GM21360 (cell line): ENCODE data around the gene ACTN1.

ENCODE experiments used
- ATAC-seq: cut with Tn5 transposase; IDR thresholded peaks from one replicate; pipeline ENCODE4 v1.9.1; 2021; ENCODE audit warnings: mild to moderate bottlenecking, moderate library complexity; ENCODE audit not compliant: unreplicated experiment

The ACTN1 gene

GRCh38 chr14:68921049-68921448, 58.1 kb downstream of the ACTN1 start:
- no peak for ATAC-seq

- no peak for ATAC-seq
These were observed 59.8 kb downstream of the ACTN1 start for GRCh38 chr14:68919129-68919927.

- ATAC-seq: no peak
These were observed 60.5 kb downstream of the ACTN1 start for GRCh38 chr14:68918612-68919011.

GRCh38 chr14:68916358-68916941, 62.7 kb downstream of the ACTN1 start:
- ATAC-seq: no peak

- no peak for ATAC-seq
These were observed 65.6 kb downstream of the ACTN1 start for GRCh38 chr14:68913516-68913915.

- ATAC-seq: no peak
These were observed 67.4 kb downstream of the ACTN1 start for GRCh38 chr14:68911594-68912227.

DNA sequence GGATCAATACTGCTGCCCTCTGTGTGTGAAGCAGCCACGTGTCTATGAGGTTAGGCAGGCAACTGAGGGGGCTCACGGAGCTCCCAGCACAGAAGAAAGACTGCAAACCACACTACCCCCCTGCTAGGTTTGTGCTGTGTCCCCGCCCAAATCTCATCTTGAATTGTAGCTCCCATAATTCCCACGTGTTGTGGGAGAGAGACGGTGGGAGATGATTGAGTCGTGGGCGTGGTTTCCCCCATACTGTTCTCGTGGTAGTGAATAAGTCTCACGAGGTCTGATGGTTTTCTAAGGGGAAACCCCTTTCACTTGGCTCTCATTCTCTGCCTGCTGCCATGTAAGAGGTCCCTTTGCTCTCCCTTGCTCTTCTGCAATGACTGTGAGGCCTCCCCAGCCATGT, 68.6 kb downstream of the ACTN1 start:
- ATAC-seq: no peak

GRCh38 chr14:68908803-68909202, 70.3 kb downstream of the ACTN1 start:
- ATAC-seq: no peak

GRCh38 chr14:68908201-68908600, 70.9 kb downstream of the ACTN1 start:
- no peak for ATAC-seq

DNA sequence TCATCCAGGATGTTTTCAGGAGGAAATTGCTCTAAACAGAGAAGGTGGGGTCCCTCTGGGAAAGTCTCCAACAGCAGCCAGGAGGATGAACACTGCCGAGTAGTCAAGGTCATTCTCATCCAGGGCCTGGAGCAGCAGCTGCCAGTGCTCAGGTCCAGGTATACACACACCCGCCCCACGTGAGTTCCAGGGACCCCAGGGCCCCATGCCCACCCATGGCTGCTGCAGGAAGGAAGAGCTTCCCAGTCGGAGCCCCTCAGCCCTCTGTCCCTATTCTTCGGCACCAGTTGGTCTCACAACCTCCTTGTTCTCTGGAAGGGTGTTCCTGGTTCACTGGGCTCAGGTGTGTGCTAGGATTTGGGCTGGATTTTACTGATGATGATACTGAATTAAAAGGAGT, 72.7 kb downstream of the ACTN1 start:
- no peak for ATAC-seq

DNA sequence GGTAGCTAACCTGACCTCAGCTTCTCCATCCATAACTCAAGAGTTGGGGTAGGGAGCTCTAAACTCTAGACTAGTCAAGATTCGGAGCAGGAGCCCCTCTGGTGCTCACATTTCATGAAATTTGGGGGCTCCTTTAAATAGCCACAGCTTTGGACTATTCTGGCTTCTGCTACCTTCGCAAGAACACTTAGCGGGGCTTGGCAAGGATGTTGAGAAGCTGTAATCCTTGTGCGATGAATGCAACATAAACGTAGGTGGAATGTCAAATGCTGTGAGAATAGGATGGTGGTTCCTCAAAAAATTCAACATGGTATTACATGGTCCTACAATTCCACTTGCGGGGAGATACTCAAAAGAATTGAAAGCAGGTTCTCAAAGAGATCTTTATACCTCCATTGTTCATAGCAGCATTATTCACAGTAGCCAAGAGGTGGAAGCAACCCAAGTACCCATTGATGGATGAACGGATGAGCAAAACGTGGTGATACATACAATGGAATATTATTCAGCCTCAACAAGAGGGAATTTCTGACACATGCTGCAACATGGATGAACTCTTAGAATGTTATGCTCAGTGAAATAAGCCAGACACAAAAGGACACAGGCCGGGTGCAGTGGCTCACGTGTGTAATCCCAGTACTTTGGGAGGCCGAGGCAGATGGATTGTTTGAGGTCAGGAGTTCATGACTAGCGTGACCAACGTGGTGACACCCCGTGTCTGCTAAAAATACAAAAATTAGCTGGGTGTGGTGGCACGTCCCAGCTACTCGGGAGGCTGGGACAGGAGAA, 73.8 kb downstream of the ACTN1 start:
- no peak for ATAC-seq

GRCh38 chr14:68902357-68902756, 76.7 kb downstream of the ACTN1 start:
- no peak for ATAC-seq

GRCh38 chr14:68899033-68899603, 80.0 kb downstream of the ACTN1 start:
- no peak for ATAC-seq

- no peak for ATAC-seq
These were observed 80.7 kb downstream of the ACTN1 start for GRCh38 chr14:68898248-68899032.

DNA sequence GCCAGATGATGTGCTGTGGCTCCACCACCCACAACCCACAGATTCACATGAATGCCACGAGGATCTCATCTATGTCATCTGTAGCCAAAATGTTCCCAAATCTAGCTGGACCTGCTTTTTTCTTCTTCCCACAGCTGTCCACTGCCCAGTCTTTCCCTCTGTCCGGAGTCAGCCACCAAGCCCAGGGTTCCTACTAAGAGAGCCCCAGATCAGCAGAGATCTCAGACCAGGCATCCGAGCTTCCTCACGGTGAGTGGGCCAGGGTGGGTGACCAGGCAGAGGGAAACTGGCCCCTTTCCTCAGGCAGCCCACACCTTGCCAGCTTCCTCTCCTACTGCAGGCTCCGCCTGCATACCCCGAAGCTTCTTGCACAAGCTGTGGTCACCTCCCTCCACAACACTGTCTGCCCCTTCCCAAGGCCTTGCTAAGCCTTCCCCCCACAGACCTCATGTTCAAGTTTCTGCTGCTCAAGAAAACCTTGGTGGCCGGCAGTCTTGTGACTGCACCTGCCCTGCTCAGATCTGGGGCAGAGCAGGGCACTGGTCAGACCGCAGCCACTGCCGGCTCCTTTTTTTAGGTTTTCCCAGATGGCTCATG, 81.4 kb downstream of the ACTN1 start:
- no peak for ATAC-seq

GRCh38 chr14:68896132-68896531, 83.0 kb downstream of the ACTN1 start:
- ATAC-seq: no peak

GRCh38 chr14:68894802-68895703, 84.0 kb downstream of the ACTN1 start:
- no peak for ATAC-seq

- ATAC-seq: no peak
These were observed 85.0 kb downstream of the ACTN1 start for GRCh38 chr14:68894123-68894522.

- no peak for ATAC-seq
These were observed 85.5 kb downstream of the ACTN1 start for GRCh38 chr14:68893566-68893965.
